GM18951 (cell line): ENCODE measurements around the gene TXNDC17.
"Not testable (repeated sequence)": the region's sequence is repeated elsewhere in the genome, so short reads cannot be mapped to it uniquely, and the experiment has no call there.

ENCODE experiments used
- POLR2A ChIP-seq: IDR thresholded peaks from 4 replicates; pipeline ENCODE4 v1.6.1; 2011; ENCODE audit warnings: mild to moderate bottlenecking; ENCODE audit not compliant: insufficient read length, insufficient read depth; ENCODE audit errors: extremely low read depth
- in situ Hi-C: fragments of 300-500 bp; cut with MboI; formaldehyde crosslinking; loops from one replicate; pipeline ENCODE4 v1.12.0; 2022; ENCODE audit warnings: low sequenced_read_pairs, mixed read lengths, inconsistent platforms; ENCODE audit not compliant: unreplicated experiment

Gene TXNDC17

GRCh38 chr17:6684881-6685767 lies 44.3 kb downstream of the TXNDC17 start:
- no peak for TF ChIP-seq POLR2A
- in situ Hi-C loops = no loop called here

- no peak for TF ChIP-seq POLR2A
- in situ Hi-C loops = no loop called here
These were observed 45.2 kb downstream of the TXNDC17 start for GRCh38 chr17:6686026-6686425.

GRCh38 chr17:6688944-6689343 lies 48.1 kb downstream of the TXNDC17 start:
- in situ Hi-C loops = no loop called here
- no peak for TF ChIP-seq POLR2A

GRCh38 chr17:6690641-6691040 lies 49.8 kb downstream of the TXNDC17 start:
- in situ Hi-C loops = no loop called here
- TF ChIP-seq POLR2A = no peak

- in situ Hi-C loops = no loop called here
- no peak for TF ChIP-seq POLR2A
These were observed 50.7 kb downstream of the TXNDC17 start for GRCh38 chr17:6691546-6691945.

- in situ Hi-C loops = not testable (repeated sequence)
These were observed 51.1 kb downstream of the TXNDC17 start for GRCh38 chr17:6691958-6692357.
